Activated CD4-positive, alpha-beta T cell treated with anti-CD3 and anti-CD28 coated beads, Interleukin-2, Interleukin-6, amounts not matched to agents 100 ng/mL and 50 ng/mL, durations not matched to agents 16 hours and 8 hours (primary cell): ENCODE measurements around the gene NSDHL.
"Not testable (repeated sequence)": the region's sequence is repeated elsewhere in the genome, so short reads cannot be mapped to it uniquely, and the experiment has no call there.

Source experiments
- DNase-seq: peaks from one replicate; pipeline ENCODE4 v3.0.0-alpha.2; 2020

NSDHL gene

GRCh38 chrX:152895724-152896420 is 65.0 kb downstream of the NSDHL start:
- no peak for DNase-seq

DNA sequence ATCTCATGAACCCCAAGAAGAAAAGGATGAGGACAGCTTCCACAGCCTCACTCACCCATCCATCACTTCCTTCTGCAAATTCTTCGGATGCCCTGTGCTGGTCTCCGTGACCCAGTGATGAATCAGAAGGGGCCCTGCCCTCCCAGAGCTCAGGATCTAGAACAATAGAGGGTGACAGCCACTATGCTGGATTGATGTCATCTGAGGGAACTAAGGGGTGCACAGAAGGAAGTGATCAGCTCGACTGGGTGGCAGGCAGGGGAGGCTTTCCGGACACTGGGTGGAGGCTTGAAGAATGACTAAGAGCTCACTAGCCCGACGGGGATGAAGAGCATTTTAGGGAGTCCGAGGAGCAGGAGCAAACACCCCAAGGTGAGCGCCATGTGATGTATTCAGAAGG is 65.6 kb downstream of the NSDHL start:
- no peak for DNase-seq

- no peak for DNase-seq
These were observed 66.6 kb downstream of the NSDHL start, which contains the start of gene ZNF185 for GRCh38 chrX:152897222-152898131. Gene ZNF185 (plus strand): TSS chrX:152898067. CDS start chrX:152914490, 16,423 bp downstream.

GRCh38 chrX:152898442-152898841 is 67.6 kb downstream of the NSDHL start:
- DNase-seq = no peak

- DNase-seq = no peak
These were observed 68.4 kb downstream of the NSDHL start for GRCh38 chrX:152899111-152899873.

DNA sequence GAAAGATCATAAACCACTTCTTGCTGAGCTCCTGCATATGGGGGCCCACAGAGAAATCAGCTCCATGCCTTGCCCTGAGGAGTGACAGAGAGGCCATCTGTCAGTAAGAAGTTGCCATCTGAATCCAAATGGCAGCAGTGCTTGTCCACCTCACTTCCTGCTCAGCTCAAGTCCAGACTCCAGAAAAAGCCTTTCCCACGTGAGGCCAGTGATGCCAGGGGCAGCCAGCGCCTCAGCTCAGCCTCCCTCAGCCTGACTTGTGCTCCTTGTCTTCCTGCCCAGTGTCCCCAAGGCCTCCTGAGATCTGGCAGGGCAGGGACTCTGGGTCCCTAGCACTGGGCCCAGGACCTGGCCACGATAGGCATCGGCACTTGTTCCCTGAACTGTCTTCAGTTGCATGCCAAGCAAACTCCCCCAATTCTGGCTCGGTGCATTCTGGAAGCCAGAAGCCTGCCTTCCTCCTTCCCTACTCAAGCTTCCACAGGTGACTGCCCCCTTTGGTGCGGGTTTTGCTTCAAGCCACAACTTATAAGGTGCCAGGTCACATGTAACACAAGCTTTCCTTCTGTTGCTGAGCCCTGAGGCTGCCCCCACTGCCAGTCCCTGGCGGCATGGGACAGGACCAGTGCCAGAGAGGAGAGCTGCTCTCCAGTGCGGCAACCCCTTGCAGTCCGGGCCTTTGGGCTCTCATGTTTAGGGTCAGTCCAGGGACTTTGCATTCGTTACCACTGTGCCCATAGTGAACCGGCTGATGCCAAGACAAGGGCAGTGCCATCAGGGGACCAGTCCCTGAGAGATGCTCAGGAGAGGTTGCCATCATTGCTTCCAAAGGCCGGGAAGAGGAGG is 69.2 kb downstream of the NSDHL start:
- no peak for DNase-seq

GRCh38 chrX:152900937-152901445 is 70.1 kb downstream of the NSDHL start:
- DNase-seq = no peak

DNA sequence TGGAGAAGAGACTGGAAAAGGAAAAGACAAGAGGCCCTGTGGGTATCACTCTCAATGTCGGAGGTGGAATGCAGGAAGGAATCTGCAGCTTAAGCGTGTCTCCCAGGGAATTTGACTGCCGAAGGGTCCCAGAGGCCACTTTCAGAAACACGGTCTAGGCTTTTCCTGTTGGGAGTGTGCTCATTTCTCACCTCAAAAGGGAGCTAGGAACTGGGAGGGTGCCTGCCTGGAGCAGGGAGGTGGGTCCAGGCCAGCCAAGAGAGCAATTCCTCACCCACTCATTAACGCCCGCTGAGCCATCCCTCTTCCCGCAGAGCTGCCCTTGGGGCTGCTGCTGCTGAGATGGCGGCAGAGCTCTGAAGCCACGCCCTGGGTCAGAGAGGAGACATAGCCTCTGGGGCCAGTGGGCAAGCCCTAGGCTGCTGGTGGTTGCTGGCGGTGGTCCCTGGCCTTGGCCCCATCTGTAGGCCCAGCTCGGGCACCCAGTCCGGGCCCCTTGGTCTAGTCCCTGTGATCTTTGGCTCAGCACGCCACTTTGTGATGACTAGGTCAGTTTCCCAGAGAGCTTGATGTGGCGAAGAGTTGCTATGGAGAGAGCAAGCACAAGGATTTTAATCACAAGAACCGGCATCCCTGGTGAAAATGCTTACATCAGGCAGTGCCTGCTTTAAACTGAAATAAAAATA is 71.1 kb downstream of the NSDHL start:
- no peak for DNase-seq

GRCh38 chrX:152902502-152902820 is 71.6 kb downstream of the NSDHL start:
- no peak for DNase-seq

DNA sequence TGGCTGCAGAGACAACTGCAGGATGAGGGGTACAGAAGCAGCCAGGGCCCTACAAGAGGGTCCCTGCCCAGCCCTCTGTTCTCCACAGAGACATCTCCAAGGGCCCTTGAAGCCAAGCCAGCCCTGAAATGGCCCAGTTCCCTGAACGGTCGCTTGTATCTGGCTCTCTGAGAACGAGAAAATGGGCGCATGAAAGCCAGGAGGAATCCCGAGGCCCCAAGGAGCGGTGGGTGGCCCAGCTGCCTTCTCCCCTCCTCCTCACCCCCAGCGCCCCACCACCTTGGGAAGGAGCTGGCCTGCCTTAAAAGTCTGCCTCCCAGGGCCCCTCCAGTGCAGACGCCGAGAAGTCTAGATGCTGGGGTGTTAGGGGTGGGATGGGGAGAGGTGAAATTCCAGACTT is 72.7 kb downstream of the NSDHL start:
- no peak for DNase-seq

DNA sequence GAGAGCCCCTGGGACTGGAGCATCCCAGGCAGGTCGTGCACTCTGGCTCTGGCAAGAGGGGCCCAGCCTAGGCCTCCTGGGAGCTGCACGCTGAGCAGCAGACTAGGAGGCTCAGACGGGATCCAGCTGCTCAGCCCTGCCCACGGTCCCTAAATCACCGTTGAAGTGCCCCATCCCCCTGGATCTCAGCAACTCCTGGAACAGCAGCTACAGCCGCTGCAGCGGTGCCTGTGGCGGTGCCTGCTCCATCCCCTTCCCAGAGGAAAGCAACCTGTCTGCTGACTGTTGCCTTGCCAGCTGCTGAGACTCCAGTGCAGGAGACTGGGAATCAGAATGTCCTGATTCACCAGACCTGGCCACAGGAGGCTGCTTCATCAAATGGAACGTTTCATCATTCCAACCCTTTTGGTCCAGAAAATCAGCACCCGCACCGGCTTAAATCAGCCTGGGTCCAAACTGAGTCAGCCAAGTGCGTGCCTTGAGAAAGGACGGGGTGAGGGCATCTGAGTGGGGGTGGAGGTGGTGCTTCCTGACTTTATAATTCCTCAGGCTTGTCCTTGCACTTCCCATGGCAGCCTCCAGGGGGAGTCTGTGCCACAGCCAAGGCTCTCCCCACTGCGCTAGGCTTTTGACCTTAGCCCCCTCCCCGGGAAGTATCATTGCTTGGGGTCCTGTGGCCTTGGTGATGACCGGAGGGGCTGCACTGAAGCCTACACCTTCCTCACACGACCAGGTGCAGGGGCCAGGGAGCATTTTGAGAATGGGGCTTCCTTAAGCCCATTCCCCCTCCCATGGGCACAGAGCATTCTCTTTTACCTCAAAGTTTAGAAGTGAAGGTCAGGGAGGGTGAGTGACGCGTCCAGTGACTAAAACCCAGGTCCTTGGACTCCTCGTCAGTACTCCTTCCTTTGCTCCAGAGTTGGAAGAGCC is 73.6 kb downstream of the NSDHL start:
- peak; percentile 64 for DNase-seq

DNA sequence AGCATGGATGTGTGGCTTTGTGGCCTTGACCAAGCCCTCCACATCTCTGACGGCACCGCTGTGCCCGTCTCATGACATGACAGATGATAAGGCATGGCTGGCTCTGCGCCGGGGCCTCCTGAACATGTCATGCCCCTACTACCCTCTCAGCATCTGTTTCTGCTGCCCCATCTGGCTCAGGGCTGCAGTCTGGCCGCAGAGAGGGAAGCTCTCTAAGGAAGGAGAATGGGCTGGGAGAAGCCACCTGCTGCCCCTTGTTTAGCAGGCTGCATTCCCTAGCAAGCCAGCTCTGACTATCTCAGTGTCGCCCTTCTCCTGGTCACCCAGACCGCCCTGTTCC is 74.2 kb downstream of the NSDHL start:
- no peak for DNase-seq

DNA sequence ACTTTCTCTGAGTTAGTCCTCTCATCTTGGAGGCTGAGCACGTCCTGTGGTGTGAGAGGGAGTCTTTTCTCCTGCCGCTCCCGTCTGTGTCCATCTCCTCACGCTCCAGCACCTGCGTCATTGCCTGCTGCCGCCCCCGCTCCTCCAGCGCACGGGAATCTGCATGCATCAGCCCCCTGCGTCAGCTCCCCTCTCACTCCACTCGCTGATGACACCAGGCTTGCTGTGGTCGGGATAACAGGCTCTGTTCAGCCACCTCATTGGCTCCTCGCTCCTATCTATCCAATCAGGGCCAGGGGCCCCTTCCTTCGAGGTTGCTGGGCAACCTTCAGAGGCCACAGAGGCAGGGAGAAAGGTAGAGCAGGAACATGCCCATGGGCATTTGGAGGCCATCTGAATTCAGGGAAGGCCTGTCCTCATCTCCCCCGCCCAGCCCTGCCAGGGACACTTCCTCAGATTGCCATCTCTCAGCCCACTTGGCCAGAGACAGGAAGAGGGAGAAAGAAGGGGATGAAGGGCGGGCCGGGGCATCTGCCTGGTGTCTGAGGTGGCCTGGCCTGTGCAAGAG is 76.3 kb downstream of the NSDHL start:
- no peak for DNase-seq

DNA sequence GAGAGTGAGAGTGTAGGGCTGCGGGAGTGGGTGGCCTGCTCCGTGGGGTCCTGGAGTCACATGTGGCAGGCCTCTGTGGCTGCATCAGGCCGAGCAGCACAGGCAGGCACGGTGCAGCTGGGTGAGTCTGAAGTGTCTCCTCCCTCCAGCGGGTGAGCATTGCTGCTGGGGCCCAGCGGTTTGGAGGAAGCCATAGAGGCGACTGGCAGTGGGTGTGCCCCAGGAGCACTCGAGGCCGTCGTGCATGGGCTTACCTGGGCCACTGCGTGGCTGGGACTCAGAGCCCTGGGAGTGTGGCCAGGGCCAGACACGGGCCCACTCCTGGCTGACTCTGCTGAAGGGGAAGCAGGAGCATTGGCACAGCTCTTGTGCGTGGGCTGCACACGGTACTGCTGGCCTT is 77.6 kb downstream of the NSDHL start:
- no peak for DNase-seq

- DNase-seq = not testable (repeated sequence)
These were observed 79.2 kb downstream of the NSDHL start for GRCh38 chrX:152910018-152910417.

DNA sequence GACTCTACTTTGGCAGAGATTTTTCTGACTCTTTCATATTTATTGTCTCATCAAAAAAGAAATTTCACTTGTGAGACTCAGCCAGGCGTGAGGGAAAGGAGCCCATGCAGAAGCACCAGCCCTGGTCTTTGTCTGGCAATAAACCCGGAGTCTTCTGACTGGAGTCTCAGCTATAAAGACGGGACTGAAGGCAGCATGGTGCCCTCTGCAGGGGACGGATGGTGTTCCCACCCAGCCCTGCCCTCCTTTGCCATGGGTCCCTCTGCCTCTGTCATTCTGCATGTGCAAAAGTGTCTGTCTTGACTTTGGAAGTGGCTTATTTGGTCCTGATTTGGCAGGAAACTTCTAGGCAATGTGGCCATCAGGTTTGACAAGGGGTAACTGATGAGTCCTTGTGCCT is 81.2 kb downstream of the NSDHL start:
- no peak for DNase-seq

DNA sequence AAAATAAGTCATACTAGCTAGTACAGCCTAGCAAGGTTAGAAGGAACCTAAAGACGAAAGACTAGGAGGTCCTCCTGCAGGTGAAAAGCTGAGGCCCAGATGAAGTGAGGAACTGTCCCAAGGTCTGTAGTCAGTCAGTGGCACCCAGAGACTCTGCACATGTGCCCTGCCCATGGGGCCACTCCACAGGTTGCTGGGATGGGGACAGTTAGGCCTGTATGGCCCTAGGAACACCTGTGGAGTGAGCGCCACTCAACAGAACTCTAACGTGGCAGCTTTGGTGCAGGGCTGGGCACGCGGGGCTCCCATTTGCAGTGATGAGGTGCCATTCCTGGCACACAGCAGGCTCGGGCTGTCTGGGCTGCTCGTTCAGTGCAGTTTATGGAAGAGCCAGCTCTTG is 81.8 kb downstream of the NSDHL start:
- no peak for DNase-seq

- DNase-seq = no peak
These were observed 82.5 kb downstream of the NSDHL start for GRCh38 chrX:152913346-152913745.

- DNase-seq = no peak
These were observed 83.0 kb downstream of the NSDHL start for GRCh38 chrX:152913910-152914309.

- peak; percentile 16 for DNase-seq
These were observed 84.8 kb downstream of the NSDHL start for GRCh38 chrX:152915541-152916241.
